GM12878 (cell line): ENCODE measurements around the gene GRAMD1B. TPM values are rescaled to one million over a fixed set of nuclear protein-coding genes. Genes with fewer than 3 reads are reported as not detected.

ENCODE experiments used
- CBX5 ChIP-seq: sonication (generic); IDR thresholded peaks from 2 replicates; pipeline ENCODE4 v1.6.1; 2016; ENCODE audit warnings: low read depth, moderate library complexity, mild to moderate bottlenecking, inconsistent platforms
- CREB1 ChIP-seq: IDR thresholded peaks from 2 replicates; pipeline ENCODE4 v1.6.1; 2012; ENCODE audit warnings: low read depth, mild to moderate bottlenecking, inconsistent platforms
- CREM ChIP-seq: IDR thresholded peaks from 2 replicates; pipeline ENCODE4 v1.6.1; 2014; ENCODE audit warnings: antibody characterized with exemption, low read depth
- EED ChIP-seq: sonication (generic); IDR thresholded peaks from 2 replicates; pipeline ENCODE4 v1.6.1; 2016; ENCODE audit warnings: antibody characterized with exemption, low read depth
- MAX ChIP-seq: IDR thresholded peaks from 2 replicates; pipeline ENCODE4 v1.6.1; 2012; ENCODE audit warnings: low read depth, low read length, improper control_type of control experiment
- MYB ChIP-seq: fragments of 150-350 bp; IDR thresholded peaks from 2 replicates; pipeline ENCODE4 v1.6.1; 2014; ENCODE audit warnings: mild to moderate bottlenecking, low read depth, low read length, borderline replicate concordance
- POLR2AphosphoS5 ChIP-seq: IDR thresholded peaks from 2 replicates; pipeline ENCODE4 v1.6.1; 2011; ENCODE audit warnings: mild to moderate bottlenecking, low read length, inconsistent platforms
- SRF ChIP-seq, 2 experiments: IDR thresholded peaks; 2 replicates each; pipeline ENCODE4 v1.6.1; 2011; ENCODE audit warnings: low read depth in 2 of 2, low read length in 2 of 2, mild to moderate bottlenecking in 1 of 2, moderate library complexity in 1 of 2
- polyA plus RNA-seq, 11 experiments: library from polyadenylated mRNA; depleted of rRNA in 4 of 11; unstranded in 6 of 11; stranded (reverse) in 5 of 11; fragments of >200 nt; fragmentation: Nextera tagmentation in 4 of 11; fragmentation: Illumina TruSeq in 1 of 11; extraction: Ambion mirVana in 4 of 11; extraction: Trizol in 1 of 11; gene quantifications; 1 replicate in 1 of 11; 2 replicates in 10 of 11; pipeline versions ENCODE4 v1.2.1 to v1.2.3, GENCODE V29; 2011 to 2016; ENCODE audit warnings: inconsistent platforms in 2 of 11, missing spikeins in 2 of 11, low read depth in 1 of 11
- total RNA-seq, 4 experiments: library from RNA; depleted of rRNA in 3 of 4; stranded (reverse); fragments of >200 nt in 3 of 4; fragmentation: Illumina TruSeq in 1 of 4; extraction: Trizol in 1 of 4; gene quantifications; 2 replicates each; pipeline versions ENCODE4 v1.2.1 to v1.2.3, GENCODE V29; 2013 to 2021
- TF ChIP-seq, protein P1 (sequence below): IDR thresholded peaks from 2 replicates; pipeline ENCODE4 v1.6.1; 2012; ENCODE audit warnings: mild to moderate bottlenecking, low read depth, low read length
- TF ChIP-seq, protein P2 (sequence below): fragments of 450-650 bp; IDR thresholded peaks from 2 replicates; pipeline ENCODE4 v1.6.1; 2017; ENCODE audit warnings: mild to moderate bottlenecking

The GRAMD1B gene
- total and polyA plus RNA-seq, 10 of the 15 experiments (the other 5 are each of a cell fraction or from before 2014, with no cell fraction given), result 1.9 to 49.1 (median 26.9) TPM

GRCh38 chr11:123569393-123569792 lies 139.3 kb downstream of the GRAMD1B start (continued):
- TF ChIP-seq CBX5 (no peak), POLR2AphosphoS5 (no peak), MYB (no peak), CREM (no peak), SRF (IDR thresholded peaks at IDR 0.05; ENCODE audit: low read depth in 2 of 2, low read length in 2 of 2) (no peak), MAX (no peak), CREB1 (no peak), EED (no peak)
- TF ChIP-seq, protein P1, sequence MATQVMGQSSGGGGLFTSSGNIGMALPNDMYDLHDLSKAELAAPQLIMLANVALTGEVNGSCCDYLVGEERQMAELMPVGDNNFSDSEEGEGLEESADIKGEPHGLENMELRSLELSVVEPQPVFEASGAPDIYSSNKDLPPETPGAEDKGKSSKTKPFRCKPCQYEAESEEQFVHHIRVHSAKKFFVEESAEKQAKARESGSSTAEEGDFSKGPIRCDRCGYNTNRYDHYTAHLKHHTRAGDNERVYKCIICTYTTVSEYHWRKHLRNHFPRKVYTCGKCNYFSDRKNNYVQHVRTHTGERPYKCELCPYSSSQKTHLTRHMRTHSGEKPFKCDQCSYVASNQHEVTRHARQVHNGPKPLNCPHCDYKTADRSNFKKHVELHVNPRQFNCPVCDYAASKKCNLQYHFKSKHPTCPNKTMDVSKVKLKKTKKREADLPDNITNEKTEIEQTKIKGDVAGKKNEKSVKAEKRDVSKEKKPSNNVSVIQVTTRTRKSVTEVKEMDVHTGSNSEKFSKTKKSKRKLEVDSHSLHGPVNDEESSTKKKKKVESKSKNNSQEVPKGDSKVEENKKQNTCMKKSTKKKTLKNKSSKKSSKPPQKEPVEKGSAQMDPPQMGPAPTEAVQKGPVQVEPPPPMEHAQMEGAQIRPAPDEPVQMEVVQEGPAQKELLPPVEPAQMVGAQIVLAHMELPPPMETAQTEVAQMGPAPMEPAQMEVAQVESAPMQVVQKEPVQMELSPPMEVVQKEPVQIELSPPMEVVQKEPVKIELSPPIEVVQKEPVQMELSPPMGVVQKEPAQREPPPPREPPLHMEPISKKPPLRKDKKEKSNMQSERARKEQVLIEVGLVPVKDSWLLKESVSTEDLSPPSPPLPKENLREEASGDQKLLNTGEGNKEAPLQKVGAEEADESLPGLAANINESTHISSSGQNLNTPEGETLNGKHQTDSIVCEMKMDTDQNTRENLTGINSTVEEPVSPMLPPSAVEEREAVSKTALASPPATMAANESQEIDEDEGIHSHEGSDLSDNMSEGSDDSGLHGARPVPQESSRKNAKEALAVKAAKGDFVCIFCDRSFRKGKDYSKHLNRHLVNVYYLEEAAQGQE, result no peak
- TF ChIP-seq, protein P2, sequence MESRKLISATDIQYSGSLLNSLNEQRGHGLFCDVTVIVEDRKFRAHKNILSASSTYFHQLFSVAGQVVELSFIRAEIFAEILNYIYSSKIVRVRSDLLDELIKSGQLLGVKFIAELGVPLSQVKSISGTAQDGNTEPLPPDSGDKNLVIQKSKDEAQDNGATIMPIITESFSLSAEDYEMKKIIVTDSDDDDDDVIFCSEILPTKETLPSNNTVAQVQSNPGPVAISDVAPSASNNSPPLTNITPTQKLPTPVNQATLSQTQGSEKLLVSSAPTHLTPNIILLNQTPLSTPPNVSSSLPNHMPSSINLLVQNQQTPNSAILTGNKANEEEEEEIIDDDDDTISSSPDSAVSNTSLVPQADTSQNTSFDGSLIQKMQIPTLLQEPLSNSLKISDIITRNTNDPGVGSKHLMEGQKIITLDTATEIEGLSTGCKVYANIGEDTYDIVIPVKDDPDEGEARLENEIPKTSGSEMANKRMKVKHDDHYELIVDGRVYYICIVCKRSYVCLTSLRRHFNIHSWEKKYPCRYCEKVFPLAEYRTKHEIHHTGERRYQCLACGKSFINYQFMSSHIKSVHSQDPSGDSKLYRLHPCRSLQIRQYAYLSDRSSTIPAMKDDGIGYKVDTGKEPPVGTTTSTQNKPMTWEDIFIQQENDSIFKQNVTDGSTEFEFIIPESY, result no peak
- TF ChIP-seq, all 136 proteins: peak for 0
